Activated CD8-positive, alpha-beta memory T cell treated with anti-CD3 and anti-CD28 coated beads, Interleukin-2, amount 10 ng/mL, durations not matched to agents 7 days and 5 days (primary cell): Measurements from ENCODE around the gene FOXO4. TPM values are rescaled to one million over a fixed set of nuclear protein-coding genes. Genes with fewer than 3 reads are reported as not detected.

Experiments
- ATAC-seq: fragments of 150-1000 bp; cut with Tn5 transposase; one replicate; pipeline ENCODE4 v1.10.0; 2021; ENCODE audit warnings: moderate library complexity
- CTCF ChIA-PET: fragments of 350-600 bp; sonication (Branson Sonifier 250); formaldehyde crosslinking; loops from one replicate; lab custom pipeline; 2021; ENCODE audit warnings: antibody characterized with exemption; lab: Charles Lee
- DNase-seq: peaks from one replicate; pipeline ENCODE4 v3.0.0-alpha.2; 2020
- H3K27ac Mint-ChIP-seq: one replicate; pipeline ENCODE4 v1.8.0; 2021; ENCODE audit warnings: mild to moderate bottlenecking, mixed read lengths
- H3K27me3 Mint-ChIP-seq: one replicate; pipeline ENCODE4 v1.8.0; 2021; ENCODE audit warnings: mixed read lengths
- H3K36me3 Mint-ChIP-seq: one replicate; pipeline ENCODE4 v1.8.0; 2021; ENCODE audit warnings: mild to moderate bottlenecking, mixed read lengths
- H3K4me1 Mint-ChIP-seq: one replicate; pipeline ENCODE4 v1.8.0; 2021; ENCODE audit warnings: mixed read lengths
- H3K4me3 Mint-ChIP-seq: one replicate; pipeline ENCODE4 v1.8.0; 2021; ENCODE audit warnings: mild to moderate bottlenecking, moderate library complexity, mixed read lengths
- H3K9me3 Mint-ChIP-seq: one replicate; pipeline ENCODE4 v1.8.0; 2022; ENCODE audit warnings: low read depth, mixed read lengths
- total RNA-seq, 2 experiments: library from RNA; stranded (reverse); gene quantifications; one replicate each; pipeline ENCODE4 v1.2.3, GENCODE V29; 2021

Gene FOXO4
- total RNA-seq, 2 experiments from 2014 or later = 14.6 to 15.1 TPM

- Mint-ChIP-seq H3K27me3 (no peaks in the 10 kb centered on the region), H3K4me1 (peaks cover 3% of the 10 kb centered on the region)
- no peak for ATAC-seq
Measured at GRCh38 chrX:71082124-71082647, 13.5 kb upstream of the FOXO4 start.

GRCh38 chrX:71082822-71083221 lies 12.8 kb upstream of the FOXO4 start:
- peaks cover 3% of the 10 kb centered on the region for H3K4me1 Mint-ChIP-seq
- H3K27me3 Mint-ChIP-seq = no peaks in the 10 kb centered on the region
- no peak overlapping the region for H3K4me3 Mint-ChIP-seq
- H3K27ac Mint-ChIP-seq = no peak overlapping the region
- ATAC-seq = no peak
- no peak for DNase-seq
- CTCF ChIA-PET = no interaction called here
- H3K36me3 Mint-ChIP-seq = no peaks in the 10 kb centered on the region
- H3K9me3 Mint-ChIP-seq = no peaks in the 10 kb centered on the region

More at GRCh38 chrX:71082124-71082647, 13.5 kb upstream of the FOXO4 start:
- no peaks in the 10 kb centered on the region for H3K9me3 Mint-ChIP-seq
- no peaks in the 10 kb centered on the region for H3K36me3 Mint-ChIP-seq
- H3K27ac Mint-ChIP-seq = no peak overlapping the region
- no peak overlapping the region for H3K4me3 Mint-ChIP-seq
- CTCF ChIA-PET = no interaction called here
- no peak for DNase-seq

DNA sequence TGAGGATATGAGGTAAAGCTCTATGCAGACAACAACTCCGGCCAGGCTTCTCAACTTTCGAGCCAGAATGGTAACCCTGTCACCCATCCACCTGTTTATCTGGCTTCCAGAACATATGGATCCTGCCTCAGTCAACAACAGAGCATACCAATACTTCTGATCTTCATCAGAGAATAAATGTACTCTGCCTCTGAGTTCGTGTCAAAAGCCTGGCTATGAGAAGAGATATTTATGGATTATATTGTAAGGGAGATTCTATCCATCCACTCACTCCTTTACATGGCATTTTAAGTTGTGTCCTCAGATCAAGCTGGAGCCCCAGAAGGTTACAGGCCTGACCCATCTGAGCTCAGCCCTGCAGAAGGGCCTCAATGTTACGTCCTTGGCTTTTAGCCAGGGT lies 9.8 kb upstream of the FOXO4 start:
- Mint-ChIP-seq H3K4me1 (peaks cover 3% of the 10 kb centered on the region), H3K9me3 (no peaks in the 10 kb centered on the region), H3K27ac (no peak overlapping the region), H3K4me3 (no peak overlapping the region), H3K36me3 (no peaks in the 10 kb centered on the region), H3K27me3 (no peaks in the 10 kb centered on the region)
- ATAC-seq = no peak
- CTCF ChIA-PET = no interaction called here
- DNase-seq = no peak

DNA sequence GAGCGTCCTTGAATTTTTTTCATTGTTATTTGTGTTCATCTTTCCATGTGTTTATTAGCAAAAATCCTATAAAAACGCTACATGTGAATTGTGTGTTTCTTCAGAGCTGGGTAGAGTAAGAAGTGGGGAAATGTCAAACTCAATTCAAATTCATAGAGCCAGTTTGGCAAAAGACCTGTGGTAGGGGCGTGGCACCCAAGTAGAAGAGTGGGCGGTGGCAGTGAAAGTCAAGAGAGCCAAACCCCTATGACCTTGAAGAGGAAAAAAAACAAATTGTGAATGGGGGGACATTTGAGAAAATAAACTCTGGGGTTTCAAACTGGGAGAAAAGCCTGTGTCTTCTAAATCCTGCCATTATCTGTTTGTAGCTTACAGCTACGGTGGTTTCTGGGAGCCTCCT lies 4.4 kb upstream of the FOXO4 start:
- Mint-ChIP-seq H3K4me1 (peaks cover 12% of the 10 kb centered on the region), H3K27ac (no peak overlapping the region)
- CTCF ChIA-PET = no interaction called here

DNA sequence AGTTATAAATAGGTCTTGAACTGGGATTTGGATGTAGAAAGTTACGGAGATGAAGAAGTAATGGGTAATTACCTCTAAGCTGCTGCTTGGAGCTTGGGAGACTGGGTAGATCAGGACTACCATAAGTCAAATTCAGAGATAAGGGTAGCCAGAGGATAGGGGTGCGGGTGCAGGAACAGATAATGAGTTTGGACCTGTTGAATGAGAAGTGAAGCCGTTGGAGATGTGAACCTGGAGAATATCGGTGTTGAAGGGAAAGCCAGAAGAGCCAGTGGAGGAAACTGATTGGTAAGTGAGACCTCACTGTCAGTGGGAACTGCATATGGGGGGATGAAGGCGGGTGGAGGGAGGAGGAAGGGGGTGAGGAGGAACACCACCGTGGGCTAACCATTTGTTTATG lies 618 bp upstream of the FOXO4 start:
- Mint-ChIP-seq H3K4me3 (peak overlapping the region; percentile 84), H3K4me1 (peaks cover 29% of the 10 kb centered on the region), H3K36me3 (no peaks in the 10 kb centered on the region), H3K9me3 (no peaks in the 10 kb centered on the region), H3K27me3 (no peaks in the 10 kb centered on the region), H3K27ac (peak overlapping the region; percentile 81)
- no peak for DNase-seq
- CTCF ChIA-PET = interaction anchor here (0.6 kb wide), 1 partner anchor 34 kb away, joined by 3 read pairs; no protein-coding TSS in a partner anchor
- no peak for ATAC-seq

More for the DNA sequence above, 4.4 kb upstream of the FOXO4 start:
- no peak for DNase-seq
- Mint-ChIP-seq H3K9me3 (no peaks in the 10 kb centered on the region), H3K27me3 (no peaks in the 10 kb centered on the region), H3K36me3 (no peaks in the 10 kb centered on the region), H3K4me3 (no peak overlapping the region)
- no peak for ATAC-seq

DNA sequence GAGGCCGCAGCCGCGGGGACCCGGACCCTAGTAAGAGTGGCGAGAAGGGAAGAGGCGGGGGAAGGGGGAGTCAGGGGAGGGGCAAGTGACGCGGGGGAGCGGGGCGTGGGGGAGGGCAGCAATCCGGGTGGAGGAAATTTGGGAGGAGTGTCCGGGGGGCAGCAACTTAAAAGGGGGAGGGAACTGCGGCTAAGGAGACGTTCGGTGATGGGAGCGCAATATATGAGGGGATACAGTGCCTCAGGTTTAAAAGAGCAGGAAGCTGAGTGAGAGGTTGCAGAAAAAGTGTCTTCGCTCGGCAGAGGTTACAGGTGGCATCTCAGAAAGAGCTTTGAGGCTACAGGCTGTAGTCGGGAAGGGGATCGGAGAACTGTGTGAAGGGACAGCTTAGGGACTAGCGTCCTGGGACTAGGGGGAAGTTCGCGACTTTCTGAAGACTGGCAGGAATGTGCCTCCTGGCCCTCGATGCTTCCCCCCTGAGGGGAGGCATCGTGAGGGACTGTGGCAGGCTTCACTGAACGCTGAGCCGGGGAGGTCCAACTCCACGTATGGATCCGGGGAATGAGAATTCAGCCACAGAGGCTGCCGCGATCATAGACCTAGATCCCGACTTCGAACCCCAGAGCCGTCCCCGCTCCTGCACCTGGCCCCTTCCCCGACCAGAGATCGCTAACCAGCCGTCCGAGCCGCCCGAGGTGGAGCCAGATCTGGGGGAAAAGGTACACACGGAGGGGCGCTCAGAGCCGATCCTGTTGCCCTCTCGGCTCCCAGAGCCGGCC lies 519 bp downstream of the FOXO4 start:
- no peaks in the 10 kb centered on the region for H3K36me3 Mint-ChIP-seq
- H3K27me3 Mint-ChIP-seq = no peaks in the 10 kb centered on the region
- no peak for DNase-seq
- peak; percentile 54 for ATAC-seq
- H3K9me3 Mint-ChIP-seq = no peaks in the 10 kb centered on the region
- peak overlapping the region; percentile 64 for H3K27ac Mint-ChIP-seq
- H3K4me1 Mint-ChIP-seq = peaks cover 33% of the 10 kb centered on the region
- CTCF ChIA-PET = interaction anchor here (0.8 to 1.7 kb wide), 4 partner anchors 22 to 81 kb away, joined by 3 to 7 read pairs (median 4); partner anchors contain the start of gene MED12
- peak overlapping the region; percentile 84 for H3K4me3 Mint-ChIP-seq

- peaks cover 37% of the 10 kb centered on the region for H3K4me1 Mint-ChIP-seq
- no peak overlapping the region for H3K27ac Mint-ChIP-seq
- no peaks in the 10 kb centered on the region for H3K36me3 Mint-ChIP-seq
- H3K27me3 Mint-ChIP-seq = no peaks in the 10 kb centered on the region
- H3K4me3 Mint-ChIP-seq = peak overlapping the region; percentile 84
- ATAC-seq = no peak
- CTCF ChIA-PET = interaction anchor here (0.8 to 1.7 kb wide), 4 partner anchors 22 to 35 kb away, joined by 3 to 7 read pairs (median 4); partner anchors contain the start of gene MED12
- no peaks in the 10 kb centered on the region for H3K9me3 Mint-ChIP-seq
- no peak for DNase-seq
Measured at GRCh38 chrX:71096760-71097032, 1.0 kb downstream of the FOXO4 start.

- no peak overlapping the region for H3K4me3 Mint-ChIP-seq
- peaks cover 47% of the 10 kb centered on the region for H3K4me1 Mint-ChIP-seq
- H3K9me3 Mint-ChIP-seq = no peaks in the 10 kb centered on the region
- no peaks in the 10 kb centered on the region for H3K27me3 Mint-ChIP-seq
- DNase-seq = peak; percentile 80
- H3K27ac Mint-ChIP-seq = peak overlapping the region; percentile 15
- peak; percentile 41 for ATAC-seq
- H3K36me3 Mint-ChIP-seq = no peaks in the 10 kb centered on the region
- CTCF ChIA-PET = interaction anchor here (0.9 to 1.0 kb wide), 4 partner anchors 14 to 80 kb away, joined by 3 to 6 read pairs (median 4); partner anchors contain the start of gene IL2RG
Measured at GRCh38 chrX:71098302-71098701, 2.7 kb downstream of the FOXO4 start.

DNA sequence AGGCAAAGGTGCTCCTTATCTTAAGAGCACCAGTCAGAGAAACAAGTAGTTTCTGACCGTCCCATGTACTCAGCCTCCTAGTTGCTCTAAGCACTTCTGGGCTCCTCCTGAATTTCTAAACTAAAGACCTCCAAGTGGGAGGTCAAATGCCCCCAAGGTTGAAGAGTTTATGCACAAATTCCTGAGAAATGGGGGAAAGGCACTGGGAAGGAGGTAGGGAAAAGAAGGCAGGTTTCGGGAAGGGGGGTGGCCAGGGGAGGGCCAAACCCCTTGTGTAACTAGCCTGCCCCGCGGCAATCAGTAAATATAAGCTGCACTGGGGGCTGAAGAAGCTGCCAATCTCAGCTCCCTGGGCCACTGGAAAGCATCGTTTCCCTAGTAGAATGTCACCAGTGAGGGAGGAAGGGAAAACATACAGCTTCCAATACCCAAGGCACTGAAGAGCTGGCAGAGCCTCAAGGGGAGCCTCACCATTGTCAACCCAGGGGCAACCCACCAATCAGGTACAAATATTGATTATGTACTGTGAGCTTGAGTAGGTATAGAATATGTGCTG lies 3.4 kb downstream of the FOXO4 start:
- no peaks in the 10 kb centered on the region for H3K9me3 Mint-ChIP-seq
- H3K27me3 Mint-ChIP-seq = no peaks in the 10 kb centered on the region
- CTCF ChIA-PET = interaction anchor here (0.6 to 6.8 kb wide), 7 partner anchors 13 to 129 kb away, joined by 3 to 65 read pairs (median 3); no protein-coding TSS in a partner anchor

GRCh38 chrX:71099736-71100135 lies 4.1 kb downstream of the FOXO4 start:
- no peaks in the 10 kb centered on the region for H3K36me3 Mint-ChIP-seq
- no peak overlapping the region for H3K4me3 Mint-ChIP-seq
- H3K27me3 Mint-ChIP-seq = no peaks in the 10 kb centered on the region
- no peak for ATAC-seq
- no peaks in the 10 kb centered on the region for H3K9me3 Mint-ChIP-seq
- DNase-seq = no peak
- CTCF ChIA-PET = interaction anchor here (0.6 to 6.8 kb wide), 7 partner anchors 12 to 129 kb away, joined by 3 to 65 read pairs (median 3); no protein-coding TSS in a partner anchor
- H3K4me1 Mint-ChIP-seq = peaks cover 54% of the 10 kb centered on the region
- H3K27ac Mint-ChIP-seq = no peak overlapping the region

More for the DNA sequence above, 3.4 kb downstream of the FOXO4 start:
- ATAC-seq (no peak), DNase-seq (no peak)
- H3K36me3 Mint-ChIP-seq = no peaks in the 10 kb centered on the region
- no peak overlapping the region for H3K27ac Mint-ChIP-seq
- H3K4me1 Mint-ChIP-seq = peaks cover 50% of the 10 kb centered on the region
- no peak overlapping the region for H3K4me3 Mint-ChIP-seq

DNA sequence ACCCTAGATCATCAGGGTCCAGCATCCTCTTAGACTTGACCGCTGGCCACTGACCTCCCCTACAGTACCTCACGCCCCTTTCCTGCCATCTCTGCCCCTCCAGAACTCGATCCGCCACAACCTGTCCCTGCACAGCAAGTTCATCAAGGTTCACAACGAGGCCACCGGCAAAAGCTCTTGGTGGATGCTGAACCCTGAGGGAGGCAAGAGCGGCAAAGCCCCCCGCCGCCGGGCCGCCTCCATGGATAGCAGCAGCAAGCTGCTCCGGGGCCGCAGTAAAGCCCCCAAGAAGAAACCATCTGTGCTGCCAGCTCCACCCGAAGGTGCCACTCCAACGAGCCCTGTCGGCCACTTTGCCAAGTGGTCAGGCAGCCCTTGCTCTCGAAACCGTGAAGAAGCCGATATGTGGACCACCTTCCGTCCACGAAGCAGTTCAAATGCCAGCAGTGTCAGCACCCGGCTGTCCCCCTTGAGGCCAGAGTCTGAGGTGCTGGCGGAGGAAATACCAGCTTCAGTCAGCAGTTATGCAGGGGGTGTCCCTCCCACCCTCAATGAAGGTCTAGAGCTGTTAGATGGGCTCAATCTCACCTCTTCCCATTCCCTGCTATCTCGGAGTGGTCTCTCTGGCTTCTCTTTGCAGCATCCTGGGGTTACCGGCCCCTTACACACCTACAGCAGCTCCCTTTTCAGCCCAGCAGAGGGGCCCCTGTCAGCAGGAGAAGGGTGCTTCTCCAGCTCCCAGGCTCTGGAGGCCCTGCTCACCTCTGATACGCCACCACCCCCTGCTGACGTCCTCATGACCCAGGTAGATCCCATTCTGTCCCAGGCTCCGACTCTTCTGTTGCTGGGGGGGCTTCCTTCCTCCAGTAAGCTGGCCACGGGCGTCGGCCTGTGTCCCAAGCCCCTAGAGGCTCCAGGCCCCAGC lies 5.2 kb downstream of the FOXO4 start:
- Mint-ChIP-seq H3K9me3 (no peaks in the 10 kb centered on the region), H3K4me1 (peaks cover 59% of the 10 kb centered on the region), H3K27ac (no peak overlapping the region), H3K27me3 (no peaks in the 10 kb centered on the region), H3K4me3 (no peak overlapping the region), H3K36me3 (peaks cover 5% of the 10 kb centered on the region)
- ATAC-seq (no peak), DNase-seq (no peak)
- CTCF ChIA-PET = interaction anchor here (1.1 to 6.8 kb wide), 6 partner anchors 11 to 82 kb away, joined by 3 to 65 read pairs (median 4); partner anchors contain the start of genes IL2RG and MED12

GRCh38 chrX:71102292-71102691 lies 6.6 kb downstream of the FOXO4 start:
- H3K4me3 Mint-ChIP-seq = no peak overlapping the region
- CTCF ChIA-PET = interaction anchor here (2.4 to 6.8 kb wide), 2 partner anchors 9 to 27 kb away, joined by 10 to 65 read pairs; partner anchors contain the start of gene IL2RG
- H3K9me3 Mint-ChIP-seq = no peaks in the 10 kb centered on the region
- peaks cover 15% of the 10 kb centered on the region for H3K36me3 Mint-ChIP-seq
- H3K27ac Mint-ChIP-seq = no peak overlapping the region
- DNase-seq = no peak
- H3K27me3 Mint-ChIP-seq = no peaks in the 10 kb centered on the region
- ATAC-seq = no peak
- peaks cover 69% of the 10 kb centered on the region for H3K4me1 Mint-ChIP-seq
